ENCODE data around the gene CNTRL.
A peak's percentile ranks its signal among the peaks of the same experiment; 100 is the strongest.

CNTRL gene

DNA sequence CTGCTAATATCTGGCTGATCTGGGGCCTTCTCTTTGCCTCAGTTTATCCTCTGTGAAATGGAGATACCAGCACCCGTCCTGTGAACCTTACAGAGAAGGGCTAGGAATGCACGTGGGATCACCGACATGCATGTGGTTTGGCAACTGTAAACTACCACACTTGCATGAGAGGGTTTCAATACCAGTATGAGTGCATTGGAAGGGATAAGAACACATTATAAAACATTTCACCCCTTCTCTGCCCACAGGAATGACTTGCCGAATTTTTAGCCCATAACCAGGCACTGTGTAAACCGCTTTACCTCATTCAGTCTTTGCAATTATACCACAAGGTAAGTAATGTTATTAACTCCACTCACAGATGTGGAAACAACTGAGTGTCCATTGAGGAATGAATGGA is 135.8 kb downstream of the CNTRL start:
- TF ChIP-seq, protein P1, sequence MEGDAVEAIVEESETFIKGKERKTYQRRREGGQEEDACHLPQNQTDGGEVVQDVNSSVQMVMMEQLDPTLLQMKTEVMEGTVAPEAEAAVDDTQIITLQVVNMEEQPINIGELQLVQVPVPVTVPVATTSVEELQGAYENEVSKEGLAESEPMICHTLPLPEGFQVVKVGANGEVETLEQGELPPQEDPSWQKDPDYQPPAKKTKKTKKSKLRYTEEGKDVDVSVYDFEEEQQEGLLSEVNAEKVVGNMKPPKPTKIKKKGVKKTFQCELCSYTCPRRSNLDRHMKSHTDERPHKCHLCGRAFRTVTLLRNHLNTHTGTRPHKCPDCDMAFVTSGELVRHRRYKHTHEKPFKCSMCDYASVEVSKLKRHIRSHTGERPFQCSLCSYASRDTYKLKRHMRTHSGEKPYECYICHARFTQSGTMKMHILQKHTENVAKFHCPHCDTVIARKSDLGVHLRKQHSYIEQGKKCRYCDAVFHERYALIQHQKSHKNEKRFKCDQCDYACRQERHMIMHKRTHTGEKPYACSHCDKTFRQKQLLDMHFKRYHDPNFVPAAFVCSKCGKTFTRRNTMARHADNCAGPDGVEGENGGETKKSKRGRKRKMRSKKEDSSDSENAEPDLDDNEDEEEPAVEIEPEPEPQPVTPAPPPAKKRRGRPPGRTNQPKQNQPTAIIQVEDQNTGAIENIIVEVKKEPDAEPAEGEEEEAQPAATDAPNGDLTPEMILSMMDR (IDR thresholded peaks at IDR 0.05; ENCODE audit: borderline replicate concordance, insufficient read depth, low read depth, low read length) = no peak
- no peak overlapping the region for H3K4me3 ChIP-seq (ENCODE audit: low read depth, low read length)

DNA sequence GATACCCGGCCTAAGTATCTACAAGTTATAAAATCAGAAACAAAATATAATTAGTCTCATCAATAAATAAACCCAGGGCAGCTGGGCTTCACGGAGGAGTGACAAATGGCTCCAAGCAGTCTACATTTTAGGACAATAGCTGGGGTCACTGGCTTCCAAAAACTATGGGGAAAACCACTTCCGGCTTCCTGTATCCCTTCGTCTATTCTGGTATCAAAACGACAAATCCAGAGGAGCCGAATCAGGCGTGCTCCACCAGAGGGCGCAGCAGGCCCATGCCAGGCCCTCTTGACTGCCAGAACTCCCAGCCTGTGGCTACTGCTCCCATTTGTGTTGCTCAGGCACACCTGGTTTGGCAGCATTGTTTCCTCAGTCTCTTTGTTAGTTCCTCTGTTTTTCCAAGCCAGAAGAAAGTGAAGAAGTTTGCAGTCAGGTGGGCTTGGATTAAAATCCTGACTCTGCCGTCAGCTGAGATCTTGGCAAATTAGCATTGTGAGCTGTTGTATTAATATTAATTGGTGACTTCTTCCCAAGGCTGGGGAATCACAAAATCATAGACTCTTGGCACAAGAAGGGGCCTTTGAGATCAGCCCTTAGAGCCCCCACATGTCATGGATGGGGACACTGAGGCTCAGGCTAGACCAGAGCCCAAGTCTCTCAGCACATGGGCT is 138.5 kb downstream of the CNTRL start:
- TF ChIP-seq, protein P1 (IDR thresholded peaks at IDR 0.05; ENCODE audit: borderline replicate concordance, insufficient read depth, low read depth, low read length) = peak; percentile 96
- H3K4me3 ChIP-seq (ENCODE audit: low read depth, low read length) = no peak overlapping the region

DNA sequence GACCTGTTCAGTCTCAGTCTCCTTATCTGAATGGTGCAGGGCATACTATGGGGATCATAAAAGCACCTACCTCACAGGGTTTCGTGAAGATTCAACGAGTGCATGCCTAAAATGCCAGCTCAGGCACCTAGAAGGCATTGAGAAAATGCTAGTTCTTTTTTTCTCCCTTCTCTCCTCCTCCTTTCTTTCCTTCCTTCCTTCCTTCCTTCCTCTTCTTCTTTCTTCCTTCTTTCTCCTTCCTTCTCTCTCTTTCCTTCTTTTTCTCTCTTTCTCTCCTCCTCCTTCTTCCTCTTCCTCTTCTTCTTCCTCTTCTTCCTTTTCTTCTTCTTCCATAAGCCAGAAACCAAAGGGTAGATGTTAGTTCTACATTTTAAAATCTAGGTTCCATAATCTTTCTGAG is 139.2 kb downstream of the CNTRL start:
- TF ChIP-seq, protein P1 (IDR thresholded peaks at IDR 0.05; ENCODE audit: borderline replicate concordance, insufficient read depth, low read depth, low read length) = no peak

DNA sequence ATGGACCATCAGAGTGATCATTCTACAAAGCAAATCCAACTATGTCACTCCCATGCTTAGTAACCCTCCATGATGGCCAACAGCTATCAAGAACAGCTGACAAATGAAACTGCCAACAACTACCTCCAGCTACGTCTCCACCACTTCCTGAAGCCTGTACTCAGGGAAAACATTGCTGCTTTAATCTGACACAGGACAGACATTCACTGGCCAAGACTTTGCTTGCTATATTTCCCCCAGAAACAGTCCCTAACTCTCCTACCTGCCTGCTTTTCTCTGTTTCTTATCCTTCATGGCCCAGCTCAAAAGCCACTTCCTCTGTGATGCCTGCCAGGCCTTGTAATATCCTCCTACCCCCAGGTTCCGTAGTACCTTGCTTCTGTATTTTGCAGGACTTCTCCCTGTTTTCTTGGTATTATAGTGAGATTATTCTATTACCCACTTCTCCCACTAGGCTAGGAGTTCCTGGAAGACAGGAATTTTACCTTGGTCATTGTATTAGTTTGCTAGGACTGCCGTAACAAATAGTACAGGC is 141.6 kb downstream of the CNTRL start:
- TF ChIP-seq, protein P1 (IDR thresholded peaks at IDR 0.05; ENCODE audit: borderline replicate concordance, insufficient read depth, low read depth, low read length) = no peak
- H3K4me3 ChIP-seq (ENCODE audit: low read depth, low read length) = no peak overlapping the region

More for the DNA sequence above, 139.2 kb downstream of the CNTRL start:
- no peak overlapping the region for H3K4me3 ChIP-seq (ENCODE audit: low read depth, low read length)

DNA sequence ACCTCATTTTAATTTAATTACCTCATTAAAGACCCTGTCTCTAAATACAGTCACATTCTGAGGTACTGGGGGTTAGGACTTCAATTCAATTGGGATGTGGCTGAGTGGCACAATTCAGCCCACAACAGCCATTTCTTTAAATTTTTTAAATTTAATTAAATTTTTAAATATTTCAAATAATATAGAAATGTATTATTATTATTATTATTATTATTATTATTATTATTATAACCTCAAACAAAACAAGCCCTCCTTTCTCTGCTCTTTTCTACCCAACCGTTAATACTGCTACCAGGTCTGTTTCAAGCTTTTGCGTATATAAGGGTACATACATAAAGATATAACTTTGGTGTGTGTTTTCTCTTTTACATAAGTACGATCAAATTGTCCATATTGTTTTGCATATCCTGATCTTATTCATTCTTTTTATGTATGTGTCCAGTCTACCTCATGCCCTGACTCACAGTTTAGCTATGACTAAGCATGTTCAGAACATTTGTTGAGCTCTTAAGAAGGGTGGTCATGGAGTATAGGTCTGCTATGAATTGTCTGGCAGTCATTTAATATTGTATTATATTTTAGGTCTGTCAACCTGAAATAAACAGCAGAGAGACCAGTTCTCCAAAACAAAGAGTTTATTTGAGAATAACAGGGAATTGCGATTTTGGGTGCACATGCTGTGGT is 143.0 kb downstream of the CNTRL start:
- TF ChIP-seq, protein P1 (IDR thresholded peaks at IDR 0.05; ENCODE audit: borderline replicate concordance, insufficient read depth, low read depth, low read length) = no peak
- no peak overlapping the region for H3K4me3 ChIP-seq (ENCODE audit: low read depth, low read length)

DNA sequence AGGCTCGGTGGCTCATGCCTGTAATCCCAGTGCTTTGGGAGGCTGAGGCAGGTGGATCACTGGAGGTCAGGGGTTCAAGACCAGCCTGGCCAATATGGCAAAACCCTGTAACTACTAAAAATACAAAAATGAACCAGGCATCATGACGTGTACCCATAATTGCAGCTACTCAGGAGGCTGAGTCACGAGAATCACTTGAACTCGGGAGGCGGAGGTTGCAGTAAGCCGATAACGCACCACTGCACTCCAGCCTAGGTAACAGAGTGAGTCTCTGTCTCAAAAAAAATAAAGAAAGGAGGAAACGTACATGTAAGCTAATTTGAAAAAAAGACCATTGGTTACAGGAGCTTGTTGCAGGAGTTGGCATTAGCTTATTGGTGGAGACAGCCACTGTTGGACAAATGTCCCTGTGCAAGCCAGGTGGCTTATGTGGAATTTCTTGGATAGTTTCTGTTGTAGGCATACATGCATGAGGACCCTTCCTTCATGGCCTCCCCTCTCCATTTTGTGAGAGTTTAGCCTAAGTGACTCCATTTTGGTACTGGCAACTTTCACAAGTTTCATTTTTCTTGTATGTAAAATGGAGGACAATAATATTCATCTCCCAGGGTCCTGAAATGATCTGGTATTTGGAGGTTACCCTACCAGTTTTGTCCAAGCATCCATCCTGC is 143.7 kb downstream of the CNTRL start:
- TF ChIP-seq, protein P1 (IDR thresholded peaks at IDR 0.05; ENCODE audit: borderline replicate concordance, insufficient read depth, low read depth, low read length) = no peak
- no peak overlapping the region for H3K4me3 ChIP-seq (ENCODE audit: low read depth, low read length)

Data from GM12875 (cell line).